ENCODE data around the gene KIF3A. TPM values are rescaled to one million over a fixed set of nuclear protein-coding genes. Genes with fewer than 3 reads are reported as not detected.

KIF3A gene
- total RNA-seq = 15.7 and 16.9 TPM in 2 replicates

DNA sequence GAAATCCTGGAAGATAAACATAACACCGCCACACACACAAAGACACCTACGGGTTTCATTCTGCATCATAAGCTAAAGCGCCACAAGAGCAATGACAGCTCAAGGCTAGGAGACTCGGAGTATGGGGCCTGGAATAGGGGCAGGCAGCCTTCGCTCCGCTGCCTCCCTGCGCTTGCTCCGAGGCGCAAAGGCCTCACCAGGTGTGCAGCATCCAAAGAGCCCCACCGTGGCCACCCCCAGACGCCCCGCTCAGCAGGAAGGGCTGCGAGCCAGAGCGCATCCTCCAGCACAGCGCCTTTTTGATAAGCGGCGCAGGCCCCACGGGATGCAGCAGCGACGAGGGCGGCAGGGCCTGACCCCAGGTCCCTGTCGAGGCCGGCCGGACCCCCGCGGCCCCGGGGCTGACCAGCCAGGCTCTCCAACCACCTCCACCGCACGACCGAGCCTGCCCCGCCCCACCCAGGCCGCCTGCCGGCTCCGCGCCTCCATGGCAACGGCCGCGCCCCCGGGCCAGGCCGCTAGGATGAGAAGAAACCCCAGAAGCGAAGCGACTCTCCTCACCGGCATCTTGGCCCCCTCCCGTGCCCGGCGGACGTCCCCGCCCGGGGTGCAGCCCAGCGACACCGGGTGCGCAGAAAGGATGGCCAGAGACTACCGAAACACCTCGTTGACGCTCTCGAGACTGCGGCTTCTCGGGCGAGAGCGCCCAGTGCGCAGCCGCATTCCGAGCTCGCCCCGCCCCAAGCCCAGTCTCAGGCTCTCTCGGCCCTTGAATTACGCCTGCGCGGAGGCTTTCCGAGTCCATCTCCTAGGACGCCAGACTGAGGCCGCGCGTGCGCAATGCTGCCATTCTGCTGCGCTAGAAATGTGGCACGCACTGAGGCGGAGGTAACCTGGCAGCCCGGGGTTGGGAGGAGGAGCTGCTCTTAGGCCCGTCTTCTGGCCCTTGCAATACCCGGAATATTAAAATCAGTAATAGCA, at the start of gene KIF3A:
KIF3A (minus strand) TSS at position 694 of the 981 bp plus-strand sequence; CDS start at position 567, 127 bp downstream.

DNA sequence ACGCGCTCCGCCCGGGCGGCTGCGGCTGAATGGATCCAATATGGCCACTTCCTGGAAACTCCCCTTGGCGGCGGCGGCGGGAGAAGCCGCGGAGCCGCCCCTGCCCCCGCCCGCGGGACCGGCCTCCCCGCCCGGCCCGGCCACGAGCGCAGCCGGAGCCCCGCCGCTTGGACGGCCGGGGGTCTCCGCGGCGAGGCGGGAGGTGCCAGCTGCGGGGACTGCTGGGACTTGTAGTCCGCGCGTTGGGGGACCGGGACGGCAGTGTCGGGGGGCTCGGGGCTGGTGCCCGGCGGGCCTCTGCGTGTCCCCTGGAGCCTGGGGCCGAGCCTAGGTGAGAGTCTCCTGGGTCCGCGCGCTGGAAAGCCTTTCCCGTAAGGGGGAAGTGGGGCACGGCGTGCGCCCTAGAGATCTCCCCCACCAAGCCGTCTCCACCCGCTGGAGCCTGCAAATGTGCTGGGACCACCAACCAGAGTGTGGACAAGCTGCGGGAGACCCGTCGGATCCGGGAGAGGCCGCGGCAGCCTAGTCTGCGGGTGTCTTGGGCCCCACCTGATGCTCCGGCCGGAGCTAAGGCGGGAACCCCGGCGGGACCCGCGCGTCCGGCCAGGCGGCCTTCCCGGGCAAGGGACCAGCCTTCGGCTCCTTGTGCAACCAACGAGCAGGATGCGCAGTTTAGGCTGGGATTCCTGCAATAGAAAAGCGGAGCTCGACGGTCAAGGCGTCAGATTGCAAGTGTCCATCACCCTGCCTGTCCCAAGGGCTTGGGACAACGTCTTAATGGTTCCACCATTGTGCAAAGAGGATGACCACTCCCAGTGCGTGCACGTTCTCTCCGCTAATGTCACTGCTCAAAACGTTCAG, 40.1 kb upstream of the KIF3A start, which contains the start of gene SEPTIN8:
SEPTIN8 (minus strand) TSS at position 31 of the 861 bp plus-strand sequence. CDS start 102 bp downstream, outside the sequence.

GRCh38 chr5:132746954-132747615, 9.7 kb upstream of the KIF3A start, which contains the start of gene CCNI2:
CCNI2 (plus strand) TSS chr5:132747426; CDS start chr5:132747496, 70 bp downstream.

GRCh38 chr5:132673939-132674630, 63.3 kb downstream of the KIF3A start, which contains the start of gene IL4:
IL4 (plus strand) TSS chr5:132673989; CDS start chr5:132674051, 62 bp downstream.

GRCh38 chr5:132657676-132658380, 79.5 kb downstream of the KIF3A start, which contains the start of gene IL13:
IL13 (plus strand) TSS chr5:132658173; CDS start chr5:132658187, 14 bp downstream.

Other genes starting within 250 kb of the KIF3A start
- 12.1 and 17.5 TPM in 2 replicates for gene IRF1, start 246.8 kb downstream of the KIF3A start, total RNA-seq
- gene IL5, start 194.0 kb downstream of the KIF3A start, total RNA-seq = not detected in 2 replicates
- 23.2 and 38.6 TPM in 2 replicates for gene RAD50, start 180.6 kb downstream of the KIF3A start, total RNA-seq
- gene IL13, start 79.4 kb downstream of the KIF3A start, total RNA-seq = not detected in 2 replicates
- gene IL4, start 63.6 kb downstream of the KIF3A start, total RNA-seq = not detected in 2 replicates
- gene CCNI2, start 9.9 kb upstream of the KIF3A start, total RNA-seq = not detected in 2 replicates
- 48.7 and 67.4 TPM in 2 replicates for gene SEPTIN8, start 39.7 kb upstream of the KIF3A start, total RNA-seq
- gene SOWAHA, start 75.8 kb upstream of the KIF3A start, total RNA-seq = not detected in 2 replicates
- gene SHROOM1, start 93.1 kb upstream of the KIF3A start, total RNA-seq = 1.8 and 2.1 TPM in 2 replicates
- under 0.01 and 0.09 TPM in 2 replicates for gene GDF9, start 128.9 kb upstream of the KIF3A start, total RNA-seq
- gene UQCRQ, start 129.1 kb upstream of the KIF3A start, total RNA-seq = 43.6 and 105 TPM in 2 replicates
- gene LEAP2, start 136.1 kb upstream of the KIF3A start, total RNA-seq = 0.18 and 0.30 TPM in 2 replicates
- gene AFF4, start 226.1 kb upstream of the KIF3A start, total RNA-seq = 45.4 and 84.6 TPM in 2 replicates